Nephron progenitor cell (in vitro differentiated cells): ENCODE results near the gene TXNRD2.

Experiments
- DNase-seq: peaks from one replicate; pipeline ENCODE4 v3.0.0; 2021
- H3K27ac Mint-ChIP-seq: 2 replicates; pipeline ENCODE4 v1.8.0; 2021; ENCODE audit warnings: mild to moderate bottlenecking, moderate library complexity, mixed read lengths
- H3K27me3 Mint-ChIP-seq: 2 replicates; pipeline ENCODE4 v1.8.0; 2021; ENCODE audit warnings: mild to moderate bottlenecking, low read depth, mixed read lengths; ENCODE audit not compliant: poor library complexity
- H3K36me3 Mint-ChIP-seq: 2 replicates; pipeline ENCODE4 v1.8.0; 2021; ENCODE audit warnings: low read depth, mixed read lengths
- H3K4me1 Mint-ChIP-seq: 2 replicates; pipeline ENCODE4 v1.8.0; 2021; ENCODE audit warnings: mixed read lengths
- H3K4me3 Mint-ChIP-seq: 2 replicates; pipeline ENCODE4 v1.8.0; 2021; ENCODE audit warnings: mild to moderate bottlenecking, moderate library complexity, mixed read lengths
- H3K9me3 Mint-ChIP-seq: 2 replicates; pipeline ENCODE4 v1.8.0; 2021; ENCODE audit warnings: mild to moderate bottlenecking, moderate library complexity, mixed read lengths
- TF ChIP-seq, protein P1 (sequence below): fragments of 200-600 bp; sonication (generic); IDR thresholded peaks from 2 replicates; pipeline ENCODE4 v1.5.0; 2021; ENCODE audit warnings: antibody characterized with exemption

Gene TXNRD2

DNA sequence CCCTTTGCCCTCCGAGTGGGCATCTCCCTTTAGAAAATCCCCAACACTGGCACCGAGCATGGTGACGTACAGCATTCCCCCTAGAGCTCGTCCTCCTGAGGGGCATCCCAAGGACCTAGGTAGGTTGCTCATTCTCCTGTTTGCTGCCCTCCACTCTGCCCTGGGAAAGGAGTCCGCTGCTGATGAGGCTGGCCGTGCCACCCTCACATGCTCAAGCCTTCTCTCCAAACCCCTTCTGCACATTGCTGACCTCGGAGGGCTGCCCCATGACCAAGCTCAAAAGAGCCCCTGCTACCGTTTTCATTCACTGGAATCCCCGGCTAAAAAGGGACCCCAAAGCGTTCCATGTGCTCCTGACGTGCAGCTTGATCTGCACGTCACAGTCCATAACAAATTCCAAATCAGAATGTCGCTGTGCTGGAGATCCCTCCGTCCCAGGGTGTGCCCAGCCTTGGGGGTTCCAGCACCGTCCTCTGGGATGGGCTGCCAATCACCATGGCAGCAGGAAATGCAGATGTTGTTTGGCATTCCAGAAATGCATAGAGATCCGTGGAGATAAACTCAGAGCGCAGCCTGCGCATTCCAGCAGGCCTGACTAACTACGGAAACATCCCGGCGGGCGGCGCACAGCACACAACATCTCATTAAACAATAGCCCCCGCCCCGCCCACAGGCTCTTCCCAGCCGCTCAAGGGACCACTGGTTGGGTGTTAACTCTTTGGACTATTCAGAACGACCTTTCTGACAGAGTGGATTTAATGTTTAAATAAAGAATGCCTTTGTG lies 60.6 kb downstream of the TXNRD2 start:
- Mint-ChIP-seq H3K9me3 (no peaks in the 10 kb centered on the region), H3K27me3 (peaks cover 16% of the 10 kb centered on the region), H3K27ac (peak overlapping the region; percentile 4), H3K36me3 (no peaks in the 10 kb centered on the region), H3K4me1 (peaks cover 29% of the 10 kb centered on the region), H3K4me3 (peak overlapping the region; percentile 44)
- TF ChIP-seq, protein P1, sequence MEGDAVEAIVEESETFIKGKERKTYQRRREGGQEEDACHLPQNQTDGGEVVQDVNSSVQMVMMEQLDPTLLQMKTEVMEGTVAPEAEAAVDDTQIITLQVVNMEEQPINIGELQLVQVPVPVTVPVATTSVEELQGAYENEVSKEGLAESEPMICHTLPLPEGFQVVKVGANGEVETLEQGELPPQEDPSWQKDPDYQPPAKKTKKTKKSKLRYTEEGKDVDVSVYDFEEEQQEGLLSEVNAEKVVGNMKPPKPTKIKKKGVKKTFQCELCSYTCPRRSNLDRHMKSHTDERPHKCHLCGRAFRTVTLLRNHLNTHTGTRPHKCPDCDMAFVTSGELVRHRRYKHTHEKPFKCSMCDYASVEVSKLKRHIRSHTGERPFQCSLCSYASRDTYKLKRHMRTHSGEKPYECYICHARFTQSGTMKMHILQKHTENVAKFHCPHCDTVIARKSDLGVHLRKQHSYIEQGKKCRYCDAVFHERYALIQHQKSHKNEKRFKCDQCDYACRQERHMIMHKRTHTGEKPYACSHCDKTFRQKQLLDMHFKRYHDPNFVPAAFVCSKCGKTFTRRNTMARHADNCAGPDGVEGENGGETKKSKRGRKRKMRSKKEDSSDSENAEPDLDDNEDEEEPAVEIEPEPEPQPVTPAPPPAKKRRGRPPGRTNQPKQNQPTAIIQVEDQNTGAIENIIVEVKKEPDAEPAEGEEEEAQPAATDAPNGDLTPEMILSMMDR, result no peak
- DNase-seq, result peak; percentile 75

DNA sequence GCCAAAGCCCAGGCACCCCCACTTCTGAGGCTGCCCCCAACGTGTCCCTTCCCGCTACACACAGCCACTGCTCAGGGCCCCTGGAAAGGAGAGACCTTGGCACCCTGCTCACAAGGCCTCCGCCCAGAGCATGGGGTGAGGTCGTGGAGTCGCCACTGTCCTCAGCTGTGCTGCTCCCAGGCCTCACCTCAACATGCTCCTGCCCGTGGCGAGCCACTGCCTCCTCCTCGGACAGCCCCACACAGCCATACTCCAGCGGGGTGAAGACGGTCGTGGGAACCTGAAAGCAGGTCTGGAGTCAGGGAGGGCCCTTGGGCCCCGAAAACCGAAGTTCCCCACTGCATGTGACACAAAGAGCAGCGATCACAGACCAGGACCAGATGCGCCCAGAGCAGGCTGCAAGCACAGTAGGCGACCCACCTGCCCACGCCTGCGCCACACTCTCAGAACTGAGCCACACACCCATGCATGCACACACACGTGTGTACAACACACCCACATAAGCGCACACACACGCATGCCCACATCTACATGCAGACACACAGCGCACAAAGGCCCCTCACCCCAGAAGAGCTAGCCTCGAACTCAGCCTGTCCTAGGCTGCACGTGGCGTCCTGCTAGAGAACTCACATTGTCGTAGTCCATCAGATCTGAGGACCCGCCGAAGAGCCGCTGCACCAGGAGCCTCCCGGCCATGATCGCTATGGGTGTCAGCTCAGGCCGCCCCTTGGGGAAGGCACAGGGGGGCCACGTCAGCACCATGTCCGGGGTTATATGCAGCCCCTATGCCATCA lies 61.4 kb downstream of the TXNRD2 start:
- no peak for DNase-seq
- Mint-ChIP-seq H3K4me1 (peaks cover 29% of the 10 kb centered on the region), H3K4me3 (no peak overlapping the region), H3K36me3 (no peaks in the 10 kb centered on the region), H3K27ac (no peak overlapping the region), H3K27me3 (peaks cover 12% of the 10 kb centered on the region), H3K9me3 (no peaks in the 10 kb centered on the region)
- TF ChIP-seq, protein P1, result no peak

DNA sequence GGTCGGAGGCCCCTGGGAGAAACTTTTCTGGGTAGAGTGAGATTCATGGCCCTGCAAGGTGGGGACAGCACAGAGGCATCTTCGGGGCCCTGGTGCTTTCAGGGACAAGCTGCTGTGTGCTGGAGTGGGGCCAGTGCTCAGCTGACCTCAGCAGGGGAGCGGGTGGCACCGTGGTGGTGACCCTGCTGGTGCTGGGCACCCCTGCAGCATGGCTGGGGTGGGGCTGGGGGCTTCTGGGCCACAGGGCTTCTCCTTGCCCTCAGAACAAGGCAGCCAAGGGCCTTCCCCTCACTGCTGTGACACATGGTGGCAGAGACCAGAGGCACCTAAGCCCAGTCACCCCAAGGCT lies 62.0 kb downstream of the TXNRD2 start:
- peaks cover 12% of the 10 kb centered on the region for H3K27me3 Mint-ChIP-seq
- TF ChIP-seq, protein P1, result no peak
- no peak for DNase-seq

DNA sequence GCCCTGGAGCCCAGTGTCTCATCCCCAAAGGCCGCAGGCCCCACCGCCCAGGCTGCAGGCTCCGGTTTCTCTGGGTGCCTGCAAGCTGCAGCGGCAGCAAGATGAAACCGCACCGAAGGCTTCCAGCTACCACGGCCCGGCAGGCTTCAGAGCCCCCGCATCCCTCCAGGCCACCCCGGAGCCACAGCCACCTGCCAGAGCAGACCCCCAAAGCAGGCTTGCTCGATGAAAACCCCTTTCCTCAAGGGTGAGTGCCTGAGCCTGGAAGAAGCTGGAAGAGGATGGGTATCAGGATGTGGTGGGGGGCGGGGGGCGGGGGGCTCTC lies 62.4 kb downstream of the TXNRD2 start:
- H3K4me1 Mint-ChIP-seq, result peaks cover 29% of the 10 kb centered on the region
- no peak for DNase-seq

More for the DNA sequence above, 62.0 kb downstream of the TXNRD2 start:
- H3K9me3 Mint-ChIP-seq, result no peaks in the 10 kb centered on the region
- no peak overlapping the region for H3K27ac Mint-ChIP-seq
- H3K4me3 Mint-ChIP-seq, result no peak overlapping the region
- no peaks in the 10 kb centered on the region for H3K36me3 Mint-ChIP-seq
- H3K4me1 Mint-ChIP-seq, result peaks cover 29% of the 10 kb centered on the region

DNA sequence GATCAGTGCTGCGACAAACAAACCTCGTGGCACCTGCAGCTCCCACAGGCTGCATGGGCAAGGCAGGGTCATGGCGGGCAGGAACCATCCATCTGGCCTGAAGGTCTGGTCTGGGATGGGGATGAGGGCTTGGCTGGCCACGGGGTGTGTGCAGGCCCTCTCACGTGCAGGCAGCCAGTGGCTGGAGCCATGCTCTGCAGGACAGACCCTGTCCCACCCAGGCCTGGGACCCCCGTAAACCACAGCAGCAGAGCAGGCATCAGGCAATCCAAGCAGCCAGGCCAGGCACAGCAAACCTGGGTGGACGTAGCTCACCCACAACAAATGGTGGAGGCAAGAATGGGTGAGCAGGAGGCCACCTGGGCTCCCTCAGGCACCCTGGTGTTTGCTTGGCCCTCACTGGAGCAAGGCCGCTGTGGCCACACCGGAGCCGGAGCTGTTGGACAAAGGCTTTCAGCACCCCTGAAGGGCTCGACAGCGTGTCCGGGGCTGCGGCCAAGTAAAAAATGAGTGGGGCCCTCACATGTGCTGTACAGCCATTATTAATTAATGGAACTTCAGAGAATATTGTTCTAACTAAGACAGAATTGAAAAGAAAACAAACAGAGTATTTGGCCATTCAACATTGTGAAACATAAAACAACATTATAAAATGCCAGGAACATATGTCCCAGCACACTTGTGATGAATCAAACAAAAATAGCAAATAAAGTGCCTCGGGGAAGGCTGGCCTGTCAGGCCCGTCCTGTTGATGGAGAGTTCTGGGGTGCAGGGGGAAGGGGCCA lies 63.0 kb downstream of the TXNRD2 start:
- H3K27me3 Mint-ChIP-seq, result peaks cover 12% of the 10 kb centered on the region
- H3K4me1 Mint-ChIP-seq, result peaks cover 29% of the 10 kb centered on the region
- H3K4me3 Mint-ChIP-seq, result no peak overlapping the region
- no peaks in the 10 kb centered on the region for H3K9me3 Mint-ChIP-seq
- TF ChIP-seq, protein P1, result no peak
- DNase-seq, result no peak
- no peaks in the 10 kb centered on the region for H3K36me3 Mint-ChIP-seq
- H3K27ac Mint-ChIP-seq, result no peak overlapping the region

More for the DNA sequence above, 62.4 kb downstream of the TXNRD2 start:
- Mint-ChIP-seq H3K27me3 (peaks cover 12% of the 10 kb centered on the region), H3K27ac (no peak overlapping the region), H3K36me3 (no peaks in the 10 kb centered on the region), H3K4me3 (no peak overlapping the region), H3K9me3 (no peaks in the 10 kb centered on the region)
- TF ChIP-seq, protein P1, result no peak
